Astrocyte (in vitro differentiated cells and primary cell): ENCODE measurements around the gene C6orf62. TPM values are rescaled to one million over a fixed set of nuclear protein-coding genes. Genes with fewer than 3 reads are reported as not detected.

ENCODE experiments used
- DNase-seq: peaks from one replicate; pipeline ENCODE4 v3.0.0-alpha.2; 2010; ENCODE audit warnings: low read depth
- FAIRE-seq: peaks from 2 replicates; lab custom pipeline; 2011; peaks lifted over from hg19 to GRCh38; lab: Jason Lieb, UNC
- H2AFZ ChIP-seq: 2 replicates; pipeline ENCODE4 v1.6.0; 2012; ENCODE audit warnings: low read depth, low read length, inconsistent platforms
- H3K27ac ChIP-seq: 2 replicates; pipeline ENCODE4 v1.5.1; 2011; ENCODE audit warnings: low read depth, low read length, inconsistent platforms
- H3K27me3 ChIP-seq: 2 replicates; pipeline ENCODE4 v1.6.0; 2011; ENCODE audit warnings: low read length, inconsistent platforms; ENCODE audit not compliant: insufficient read depth
- H3K36me3 ChIP-seq: 2 replicates; pipeline ENCODE4 v1.5.1; 2011; ENCODE audit warnings: low read length, inconsistent platforms; ENCODE audit not compliant: insufficient read depth
- H3K4me1 ChIP-seq: 2 replicates; pipeline ENCODE4 v1.5.1; 2011; ENCODE audit warnings: low read length, inconsistent platforms; ENCODE audit not compliant: insufficient read depth
- H3K4me2 ChIP-seq: 2 replicates; pipeline ENCODE4 v1.6.0; 2012; ENCODE audit warnings: low read length, inconsistent platforms
- H3K4me3 ChIP-seq: 2 replicates; pipeline ENCODE4 v1.5.1; 2011; ENCODE audit warnings: low read depth, mild to moderate bottlenecking, low read length, inconsistent platforms; ENCODE audit not compliant: insufficient read depth
- H3K79me2 ChIP-seq: 2 replicates; pipeline ENCODE4 v1.6.0; 2012; ENCODE audit warnings: mild to moderate bottlenecking, low read length, inconsistent platforms; ENCODE audit not compliant: insufficient read depth
- H3K9ac ChIP-seq: 2 replicates; pipeline ENCODE4 v1.6.0; 2012; ENCODE audit warnings: mild to moderate bottlenecking, low read length, inconsistent platforms
- H3K9me3 ChIP-seq: 2 replicates; pipeline ENCODE4 v1.5.1; 2012; ENCODE audit warnings: low read depth, mild to moderate bottlenecking, low read length, inconsistent platforms; ENCODE audit not compliant: insufficient read depth
- H4K20me1 ChIP-seq: 2 replicates; pipeline ENCODE4 v1.6.0; 2012; ENCODE audit warnings: low read length, inconsistent platforms; ENCODE audit not compliant: insufficient read depth
- H3K27ac Mint-ChIP-seq: one replicate; pipeline ENCODE4 v1.8.0; 2021; ENCODE audit warnings: mild to moderate bottlenecking, mixed read lengths; ENCODE audit not compliant: unreplicated experiment
- H3K27me3 Mint-ChIP-seq: one replicate; pipeline ENCODE4 v1.8.0; 2021; ENCODE audit warnings: low read depth, mixed read lengths; ENCODE audit not compliant: unreplicated experiment
- H3K36me3 Mint-ChIP-seq: one replicate; pipeline ENCODE4 v1.8.0; 2021; ENCODE audit warnings: low read depth, mixed read lengths; ENCODE audit not compliant: unreplicated experiment
- H3K4me1 Mint-ChIP-seq: one replicate; pipeline ENCODE4 v1.8.0; 2021; ENCODE audit warnings: low read depth, mixed read lengths; ENCODE audit not compliant: unreplicated experiment
- H3K4me3 Mint-ChIP-seq: one replicate; pipeline ENCODE4 v1.8.0; 2021; ENCODE audit warnings: mild to moderate bottlenecking, moderate library complexity, mixed read lengths; ENCODE audit not compliant: unreplicated experiment
- H3K9me3 Mint-ChIP-seq: one replicate; pipeline ENCODE4 v1.8.0; 2021; ENCODE audit warnings: mild to moderate bottlenecking, mixed read lengths; ENCODE audit not compliant: unreplicated experiment
- EZH2 ChIP-seq: IDR thresholded peaks from 2 replicates; pipeline ENCODE4 v1.6.1; 2012; ENCODE audit warnings: mild to moderate bottlenecking, low read length, inconsistent platforms; ENCODE audit not compliant: insufficient read depth
- total RNA-seq: library from RNA; stranded (reverse); gene quantifications from 2 replicates; pipeline ENCODE4 v1.2.1, GENCODE V29; 2021
- TF ChIP-seq, protein P1 (sequence below): IDR thresholded peaks from 2 replicates; pipeline ENCODE4 v1.5.1; 2011; ENCODE audit warnings: low read depth, mild to moderate bottlenecking, inconsistent platforms, low read length, moderate library complexity; ENCODE audit not compliant: insufficient read depth

The C6orf62 gene
- total RNA-seq, 1 donor from 2014 or later, result 162 TPM

DNA sequence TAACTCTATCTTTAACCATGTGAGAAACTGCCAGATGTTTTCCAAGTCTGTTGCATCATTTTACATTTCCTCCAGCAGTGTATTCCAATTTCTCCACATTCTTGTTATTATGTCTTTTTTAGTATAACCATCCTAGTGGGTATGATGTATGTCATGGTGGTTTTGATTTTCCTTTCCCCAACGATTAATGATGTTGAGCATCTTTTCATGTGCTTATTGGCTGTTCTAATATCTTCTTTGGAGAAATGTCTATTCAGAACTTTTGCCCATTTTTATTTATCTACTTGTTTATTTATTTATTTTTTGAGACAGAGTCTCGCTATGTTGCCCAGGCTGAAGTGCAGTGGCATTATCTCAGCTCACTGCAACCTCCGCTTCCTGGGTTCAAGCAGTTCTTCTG, 4.3 kb upstream of the C6orf62 start:
- peaks cover 8% of the 10 kb centered on the region for H3K36me3 Mint-ChIP-seq
- no peak overlapping the region for H3K9ac ChIP-seq
- H3K79me2 ChIP-seq, result peaks cover 24% of the 10 kb centered on the region
- no peak for FAIRE-seq
- no peak overlapping the region for H3K27ac ChIP-seq
- H3K9me3 Mint-ChIP-seq, result no peaks in the 10 kb centered on the region
- no peak overlapping the region for H3K4me2 ChIP-seq
- H3K36me3 ChIP-seq, result no peaks in the 10 kb centered on the region
- no peak for TF ChIP-seq EZH2
- TF ChIP-seq, protein P1, sequence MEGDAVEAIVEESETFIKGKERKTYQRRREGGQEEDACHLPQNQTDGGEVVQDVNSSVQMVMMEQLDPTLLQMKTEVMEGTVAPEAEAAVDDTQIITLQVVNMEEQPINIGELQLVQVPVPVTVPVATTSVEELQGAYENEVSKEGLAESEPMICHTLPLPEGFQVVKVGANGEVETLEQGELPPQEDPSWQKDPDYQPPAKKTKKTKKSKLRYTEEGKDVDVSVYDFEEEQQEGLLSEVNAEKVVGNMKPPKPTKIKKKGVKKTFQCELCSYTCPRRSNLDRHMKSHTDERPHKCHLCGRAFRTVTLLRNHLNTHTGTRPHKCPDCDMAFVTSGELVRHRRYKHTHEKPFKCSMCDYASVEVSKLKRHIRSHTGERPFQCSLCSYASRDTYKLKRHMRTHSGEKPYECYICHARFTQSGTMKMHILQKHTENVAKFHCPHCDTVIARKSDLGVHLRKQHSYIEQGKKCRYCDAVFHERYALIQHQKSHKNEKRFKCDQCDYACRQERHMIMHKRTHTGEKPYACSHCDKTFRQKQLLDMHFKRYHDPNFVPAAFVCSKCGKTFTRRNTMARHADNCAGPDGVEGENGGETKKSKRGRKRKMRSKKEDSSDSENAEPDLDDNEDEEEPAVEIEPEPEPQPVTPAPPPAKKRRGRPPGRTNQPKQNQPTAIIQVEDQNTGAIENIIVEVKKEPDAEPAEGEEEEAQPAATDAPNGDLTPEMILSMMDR, result no peak
- no peaks in the 10 kb centered on the region for H3K9me3 ChIP-seq
- H3K4me3 Mint-ChIP-seq, result no peak overlapping the region
- H3K27me3 Mint-ChIP-seq, result no peaks in the 10 kb centered on the region
- H2AFZ ChIP-seq, result no peak overlapping the region
- H3K4me1 Mint-ChIP-seq, result peaks cover 2% of the 10 kb centered on the region
- peaks cover 14% of the 10 kb centered on the region for H4K20me1 ChIP-seq
- no peak overlapping the region for H3K27ac Mint-ChIP-seq
- H3K4me3 ChIP-seq, result no peak overlapping the region
- H3K27me3 ChIP-seq, result no peaks in the 10 kb centered on the region
- DNase-seq, result no peak
- no peaks in the 10 kb centered on the region for H3K4me1 ChIP-seq

DNA sequence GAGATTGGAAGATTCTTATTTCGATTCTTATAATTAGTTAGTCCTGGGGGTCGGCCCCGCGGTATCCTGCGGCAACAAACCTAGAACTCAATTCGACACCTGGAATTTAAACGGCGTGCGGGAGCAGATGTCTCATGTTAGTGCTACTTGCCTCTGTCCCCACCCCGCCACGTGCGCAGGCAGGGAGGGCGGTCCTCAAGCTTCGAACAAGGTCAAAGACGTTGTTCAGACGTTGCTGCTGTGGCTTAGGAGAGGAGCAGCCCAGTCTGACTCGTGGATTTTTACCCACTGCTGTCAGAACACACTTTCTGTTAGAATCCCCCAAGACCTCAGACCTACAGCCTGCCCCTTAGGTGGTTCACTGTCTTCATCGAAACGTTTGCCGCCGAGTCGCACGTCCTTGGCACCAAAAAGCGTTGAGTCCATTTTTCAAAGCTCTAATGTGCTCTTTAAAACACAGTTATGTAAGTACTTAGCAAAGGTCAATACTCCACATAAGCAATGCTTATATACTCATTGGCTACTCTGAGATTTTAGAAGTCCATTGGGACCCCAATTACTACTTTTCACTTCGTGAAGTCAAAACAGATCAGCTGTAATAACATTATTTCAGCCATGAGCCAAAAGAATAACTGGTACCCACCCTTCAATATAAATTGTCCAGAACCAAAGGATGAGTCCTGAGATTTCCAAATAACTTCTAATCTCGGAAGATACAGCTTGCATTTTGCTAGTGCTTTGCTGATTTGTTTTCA, 2.7 kb upstream of the C6orf62 start:
- Histone ChIP-seq H3K4me1 (peaks cover 5% of the 10 kb centered on the region), H3K9ac (peak overlapping the region; percentile 100), H2AFZ (peak overlapping the region; percentile 69), H3K4me3 (peak overlapping the region; percentile 73), H3K4me2 (peak overlapping the region; percentile 94), H3K9me3 (no peaks in the 10 kb centered on the region), H3K27ac (peak overlapping the region; percentile 100), H4K20me1 (peaks cover 30% of the 10 kb centered on the region), H3K27me3 (no peaks in the 10 kb centered on the region), H3K36me3 (peaks cover 3% of the 10 kb centered on the region), H3K79me2 (peaks cover 40% of the 10 kb centered on the region)
- FAIRE-seq (no peak), DNase-seq (no peak)
- peak overlapping the region; percentile 90 for H3K4me3 Mint-ChIP-seq
- TF ChIP-seq, protein P1, result no peak
- TF ChIP-seq EZH2, result no peak
- peaks cover 2% of the 10 kb centered on the region for H3K4me1 Mint-ChIP-seq
- peak overlapping the region; percentile 98 for H3K27ac Mint-ChIP-seq
- H3K36me3 Mint-ChIP-seq, result peaks cover 12% of the 10 kb centered on the region
- H3K27me3 Mint-ChIP-seq, result no peaks in the 10 kb centered on the region
- no peaks in the 10 kb centered on the region for H3K9me3 Mint-ChIP-seq
